Suprapubic skin (tissue), 4 donors: ENCODE measurements around the gene MCRIP1.

Experiments
- POLR2A ChIP-seq, 2 donors: fragments of 450-650 bp; IDR thresholded peaks; one replicate each; pipeline ENCODE4 v1.6.1; 2017; ENCODE audit warnings: antibody characterized with exemption in 2 of 2, mild to moderate bottlenecking in 2 of 2, moderate library complexity in 2 of 2
- POLR2AphosphoS5 ChIP-seq, 3 donors: sonication (generic); formaldehyde crosslinking; IDR thresholded peaks; one replicate each; pipeline ENCODE4 v1.6.1; 2017; ENCODE audit warnings: antibody characterized with exemption in 3 of 3

DNA sequence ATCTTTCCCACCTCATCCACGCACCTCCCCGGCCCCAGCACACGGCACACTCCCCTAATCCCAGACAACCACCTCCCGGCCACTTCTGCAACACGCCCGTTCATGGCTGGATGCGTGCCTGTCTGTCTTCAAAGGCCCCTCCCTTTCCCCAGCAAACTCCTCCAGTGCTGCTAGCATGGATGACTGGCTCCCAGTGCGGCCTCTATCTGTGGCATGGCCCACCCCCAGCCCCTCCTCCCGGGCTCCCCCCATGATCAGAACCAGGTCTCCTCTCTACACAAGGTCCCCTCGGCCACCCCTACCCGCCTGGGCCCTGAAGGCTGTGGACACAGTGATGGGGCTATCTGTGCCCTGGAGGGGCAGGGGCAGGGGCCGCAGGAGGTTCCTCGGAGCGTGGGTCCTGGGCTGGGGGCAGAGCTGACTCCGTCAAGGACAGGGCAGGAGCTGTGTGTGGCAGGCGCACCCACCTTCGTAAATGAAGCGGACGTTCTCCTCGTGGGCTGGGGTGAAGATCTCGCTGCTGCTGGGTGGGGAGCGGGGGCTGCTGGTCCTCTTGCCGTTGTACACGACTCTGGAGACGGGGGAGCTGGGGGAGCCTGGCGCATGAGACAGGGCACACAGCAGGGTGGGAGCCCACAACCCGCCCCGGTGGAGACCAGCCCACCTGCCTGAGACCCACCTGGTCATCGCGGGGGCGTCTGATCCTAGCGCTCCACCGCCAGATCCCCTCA lies 9.1 kb downstream of the MCRIP1 start:
- no peak for TF ChIP-seq POLR2AphosphoS5 (IDR thresholded peaks at IDR 0.05)
- TF ChIP-seq POLR2A (IDR thresholded peaks at IDR 0.05) = no peak
